ENCODE results near the gene DUSP21. TPM values are rescaled to one million over a fixed set of nuclear protein-coding genes. Genes with fewer than 3 reads are reported as not detected.
"Not testable (repeated sequence)": the region's sequence is repeated elsewhere in the genome, so short reads cannot be mapped to it uniquely, and the experiment has no call there.

Gene DUSP21
- total RNA-seq, 2 experiments from 2014 or later, result not detected

GRCh38 chrX:44844204-44844603 is 383 bp downstream of the DUSP21 start:
- Mint-ChIP-seq H3K36me3 (ENCODE audit: low read depth) (no peaks in the 10 kb centered on the region), H3K9me3 (ENCODE audit: insufficient read depth) (no peaks in the 10 kb centered on the region), H3K4me1 (ENCODE audit: low read depth) (no peaks in the 10 kb centered on the region), H3K27ac (no peak overlapping the region), H3K27me3 (ENCODE audit: low read depth) (no peaks in the 10 kb centered on the region), H3K4me3 (no peak overlapping the region)
- ChIA-PET CTCF (no interaction called here), POLR2A (no interaction called here)
- DNase-seq (no peak), ATAC-seq (no peak)

DNA sequence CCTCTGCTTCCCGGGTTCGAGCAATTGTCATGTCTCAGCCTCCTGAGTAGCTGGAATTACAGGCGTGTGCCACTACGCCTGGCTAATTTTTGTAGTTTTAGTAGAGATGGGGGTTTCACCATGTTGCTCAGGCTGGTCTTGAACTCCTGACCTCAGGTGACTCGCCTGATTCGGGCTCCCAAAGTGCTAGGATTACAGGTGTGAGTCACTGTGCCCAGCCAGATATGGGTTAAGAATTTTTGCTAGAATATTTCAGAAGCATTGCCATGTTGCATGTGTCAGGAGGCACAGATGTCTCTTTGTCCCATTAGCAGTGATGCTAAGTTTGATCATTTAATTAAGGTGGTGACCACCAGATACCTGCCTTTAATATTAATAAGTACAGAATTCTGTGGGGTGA is 7.1 kb downstream of the DUSP21 start:
- H3K9me3 Mint-ChIP-seq (ENCODE audit: insufficient read depth); ATAC-seq; POLR2A ChIA-PET; H3K4me1 Mint-ChIP-seq (ENCODE audit: low read depth); H3K4me3 Mint-ChIP-seq; H3K27me3 Mint-ChIP-seq (ENCODE audit: low read depth); H3K36me3 Mint-ChIP-seq (ENCODE audit: low read depth); DNase-seq; CTCF ChIA-PET; H3K27ac Mint-ChIP-seq: not testable (repeated sequence)

GRCh38 chrX:44871114-44871645 is 27.4 kb downstream of the DUSP21 start:
- peaks cover 7% of the 10 kb centered on the region for H3K4me1 Mint-ChIP-seq (ENCODE audit: low read depth)
- H3K4me3 Mint-ChIP-seq, result peak overlapping the region; percentile 86
- ChIA-PET CTCF (no interaction called here), POLR2A (interaction anchor here (0.5 to 0.6 kb wide), 2 partner anchors 17 to 26 kb away, joined by 3 read pairs; no protein-coding TSS in a partner anchor)
- peak overlapping the region; percentile 43 for H3K27ac Mint-ChIP-seq
- no peak for DNase-seq
- no peaks in the 10 kb centered on the region for H3K27me3 Mint-ChIP-seq (ENCODE audit: low read depth)
- no peaks in the 10 kb centered on the region for H3K9me3 Mint-ChIP-seq (ENCODE audit: insufficient read depth)
- ATAC-seq, result no peak
- H3K36me3 Mint-ChIP-seq (ENCODE audit: low read depth), result peaks cover 7% of the 10 kb centered on the region

GRCh38 chrX:44871931-44872820 is 28.4 kb downstream of the DUSP21 start:
- peak overlapping the region; percentile 93 for H3K27ac Mint-ChIP-seq
- H3K9me3 Mint-ChIP-seq (ENCODE audit: insufficient read depth), result no peaks in the 10 kb centered on the region
- peaks cover 7% of the 10 kb centered on the region for H3K36me3 Mint-ChIP-seq (ENCODE audit: low read depth)
- H3K4me3 Mint-ChIP-seq, result peak overlapping the region; percentile 96
- ChIA-PET POLR2A (interaction anchor here (0.5 to 1.3 kb wide), 10 partner anchors 9 to 914 kb away, joined by 3 to 13 read pairs (median 4); partner anchors contain the start of gene FUNDC1), CTCF (no interaction called here)
- peak; percentile 41 for DNase-seq
- peaks cover 10% of the 10 kb centered on the region for H3K4me1 Mint-ChIP-seq (ENCODE audit: low read depth)
- H3K27me3 Mint-ChIP-seq (ENCODE audit: low read depth), result no peaks in the 10 kb centered on the region
- peak; percentile 30 for ATAC-seq

GRCh38 chrX:44872821-44873414 is 29.1 kb downstream of the DUSP21 start, which contains the start of gene KDM6A:
Gene KDM6A (plus strand): TSS chrX:44873188. CDS start chrX:44873552, 364 bp downstream.
- ChIA-PET CTCF (no interaction called here), POLR2A (interaction anchor here (0.5 to 1.3 kb wide), 10 partner anchors 10 to 915 kb away, joined by 3 to 13 read pairs (median 4); partner anchors contain the start of gene FUNDC1)
- Mint-ChIP-seq H3K27me3 (ENCODE audit: low read depth) (no peaks in the 10 kb centered on the region), H3K36me3 (ENCODE audit: low read depth) (peaks cover 7% of the 10 kb centered on the region), H3K27ac (peak within 1 kb of the TSS; percentile 99), H3K9me3 (ENCODE audit: insufficient read depth) (no peaks in the 10 kb centered on the region), H3K4me3 (peak within 1 kb of the TSS; percentile 96), H3K4me1 (ENCODE audit: low read depth) (peaks cover 12% of the 10 kb centered on the region)
- ATAC-seq, result peak; percentile 88
- DNase-seq, result peak; percentile 96

- peaks cover 7% of the 10 kb centered on the region for H3K36me3 Mint-ChIP-seq (ENCODE audit: low read depth)
- no peaks in the 10 kb centered on the region for H3K9me3 Mint-ChIP-seq (ENCODE audit: insufficient read depth)
- H3K27me3 Mint-ChIP-seq (ENCODE audit: low read depth), result no peaks in the 10 kb centered on the region
- DNase-seq, result peak; percentile 43
- ATAC-seq, result peak; percentile 16
- ChIA-PET CTCF (interaction anchor here (2.3 kb wide), 1 partner anchor 197 kb away, joined by 7 read pairs; no protein-coding TSS in a partner anchor), POLR2A (interaction anchor here (0.6 to 1.3 kb wide), 8 partner anchors 13 to 915 kb away, joined by 3 to 13 read pairs (median 4); partner anchors contain the start of gene FUNDC1)
- H3K4me1 Mint-ChIP-seq (ENCODE audit: low read depth), result peaks cover 12% of the 10 kb centered on the region
- H3K4me3 Mint-ChIP-seq, result peak overlapping the region; percentile 96
- H3K27ac Mint-ChIP-seq, result peak overlapping the region; percentile 99
Measured at GRCh38 chrX:44873415-44874276, 29.8 kb downstream of the DUSP21 start.

- H3K4me1 Mint-ChIP-seq (ENCODE audit: low read depth), result peaks cover 12% of the 10 kb centered on the region
- CTCF ChIA-PET, result interaction anchor here (1.0 to 2.3 kb wide), 2 partner anchors 194 to 196 kb away, joined by 3 to 7 read pairs; no protein-coding TSS in a partner anchor
- no peaks in the 10 kb centered on the region for H3K27me3 Mint-ChIP-seq (ENCODE audit: low read depth)
- ATAC-seq (peak; percentile 10), DNase-seq (peak; percentile 51)
- H3K4me3 Mint-ChIP-seq, result peak overlapping the region; percentile 96
- POLR2A ChIA-PET, result interaction anchor here (0.6 to 0.9 kb wide), 2 partner anchors 24 to 261 kb away, joined by 5 to 6 read pairs; no protein-coding TSS in a partner anchor
- peak overlapping the region; percentile 99 for H3K27ac Mint-ChIP-seq
- no peaks in the 10 kb centered on the region for H3K9me3 Mint-ChIP-seq (ENCODE audit: insufficient read depth)
- peaks cover 10% of the 10 kb centered on the region for H3K36me3 Mint-ChIP-seq (ENCODE audit: low read depth)
Measured at GRCh38 chrX:44874420-44875184, 30.8 kb downstream of the DUSP21 start.

DNA sequence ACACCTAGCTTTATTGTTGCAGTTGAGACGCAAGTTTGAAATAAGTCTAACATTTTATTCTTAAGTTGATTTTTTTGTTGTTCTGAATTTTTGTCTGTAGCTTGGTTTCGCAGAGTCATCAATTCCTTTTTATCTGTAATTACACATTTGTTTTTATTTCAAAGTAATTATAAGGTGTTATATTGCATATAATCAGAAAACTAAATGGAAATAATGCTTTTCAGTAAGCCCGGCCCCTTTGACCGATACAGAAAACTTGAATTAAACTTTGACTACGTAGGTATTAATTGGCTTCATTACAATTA is 31.3 kb downstream of the DUSP21 start:
- POLR2A ChIA-PET, result interaction anchor here (0.9 kb wide), 1 partner anchor 23 kb away, joined by 6 read pairs; no protein-coding TSS in a partner anchor
- ATAC-seq, result no peak
- H3K27me3 Mint-ChIP-seq (ENCODE audit: low read depth), result no peaks in the 10 kb centered on the region
- H3K9me3 Mint-ChIP-seq (ENCODE audit: insufficient read depth), result no peaks in the 10 kb centered on the region
- no peak for DNase-seq
- H3K27ac Mint-ChIP-seq, result peak overlapping the region; percentile 99
- H3K4me1 Mint-ChIP-seq (ENCODE audit: low read depth), result peaks cover 12% of the 10 kb centered on the region
- CTCF ChIA-PET, result interaction anchor here (1.0 to 2.3 kb wide), 2 partner anchors 194 to 195 kb away, joined by 3 to 7 read pairs; no protein-coding TSS in a partner anchor
- H3K4me3 Mint-ChIP-seq, result peak overlapping the region; percentile 96
- H3K36me3 Mint-ChIP-seq (ENCODE audit: low read depth), result peaks cover 11% of the 10 kb centered on the region

DNA sequence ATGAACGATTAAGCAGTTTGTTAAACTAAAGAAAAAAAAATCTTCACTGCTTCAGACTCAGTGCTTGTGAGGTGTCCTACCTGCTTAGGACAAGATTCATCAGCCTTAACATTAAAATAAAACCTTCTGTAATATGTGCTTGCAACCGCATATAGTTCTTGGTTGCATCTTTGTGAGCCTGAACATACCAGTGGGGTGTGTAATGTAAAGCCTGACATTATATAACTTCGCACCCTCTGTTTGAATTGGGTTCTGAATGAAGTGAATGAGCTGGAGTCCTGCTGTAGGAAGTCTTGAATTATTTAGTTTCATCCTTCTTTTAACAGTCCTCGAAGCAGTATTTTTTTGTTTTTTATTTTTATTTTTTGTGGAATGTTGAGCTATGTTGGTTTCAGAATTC is 32.3 kb downstream of the DUSP21 start:
- CTCF ChIA-PET, result interaction anchor here (1.6 kb wide), 1 partner anchor 194 kb away, joined by 5 read pairs; no protein-coding TSS in a partner anchor
- no peak for DNase-seq
- H3K27ac Mint-ChIP-seq, result no peak overlapping the region

DNA sequence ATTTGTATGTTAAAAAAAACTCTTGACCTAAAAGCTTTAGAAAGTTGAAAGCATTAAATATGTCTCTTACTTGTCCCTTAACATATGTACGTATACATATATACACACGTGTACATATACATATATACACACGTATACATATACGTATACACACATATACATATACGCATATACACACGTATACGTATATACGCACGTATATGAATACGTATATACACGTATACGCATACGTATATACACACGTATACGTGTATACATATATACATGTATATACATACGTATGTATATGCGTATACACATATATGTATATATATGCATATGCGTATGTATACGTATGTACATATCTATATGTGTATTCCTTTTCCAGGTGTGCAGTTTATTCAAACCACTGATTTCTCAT is 32.9 kb downstream of the DUSP21 start:
- no peak overlapping the region for H3K4me3 Mint-ChIP-seq
- peaks cover 8% of the 10 kb centered on the region for H3K4me1 Mint-ChIP-seq (ENCODE audit: low read depth)
- no peak overlapping the region for H3K27ac Mint-ChIP-seq
- peaks cover 14% of the 10 kb centered on the region for H3K36me3 Mint-ChIP-seq (ENCODE audit: low read depth)
- H3K9me3 Mint-ChIP-seq (ENCODE audit: insufficient read depth), result no peaks in the 10 kb centered on the region
- ChIA-PET CTCF (interaction anchor here (1.6 kb wide), 1 partner anchor 193 kb away, joined by 5 read pairs; no protein-coding TSS in a partner anchor), POLR2A (no interaction called here)
- ATAC-seq (no peak), DNase-seq (no peak)
- no peaks in the 10 kb centered on the region for H3K27me3 Mint-ChIP-seq (ENCODE audit: low read depth)

More for the DNA sequence above, 32.3 kb downstream of the DUSP21 start:
- no peaks in the 10 kb centered on the region for H3K27me3 Mint-ChIP-seq (ENCODE audit: low read depth)
- POLR2A ChIA-PET, result no interaction called here
- peaks cover 12% of the 10 kb centered on the region for H3K36me3 Mint-ChIP-seq (ENCODE audit: low read depth)
- no peak for ATAC-seq
- peaks cover 11% of the 10 kb centered on the region for H3K4me1 Mint-ChIP-seq (ENCODE audit: low read depth)
- peak overlapping the region; percentile 96 for H3K4me3 Mint-ChIP-seq
- no peaks in the 10 kb centered on the region for H3K9me3 Mint-ChIP-seq (ENCODE audit: insufficient read depth)
